GM10266 (cell line): ENCODE results near the gene DNAJB1.
"Not testable (repeated sequence)": the region's sequence is repeated elsewhere in the genome, so short reads cannot be mapped to it uniquely, and the experiment has no call there.

ENCODE experiments used
- DNase-seq: peaks from one replicate; pipeline ENCODE4 v3.0.0; 2012; ENCODE audit errors: extremely low spot score
- CTCF ChIP-seq: IDR thresholded peaks from 2 replicates; pipeline ENCODE4 v1.5.1; 2012; ENCODE audit warnings: mild to moderate bottlenecking, low read depth; ENCODE audit not compliant: control insufficient read depth, insufficient read depth; ENCODE audit errors: missing control alignments

The DNAJB1 gene

GRCh38 chr19:14517840-14518505, at the start of gene DNAJB1:
Gene DNAJB1, minus strand, starts transcription at chr19:14518397. Its CDS starts 48 bp downstream, at chr19:14518349.
- peak; percentile 96 for DNase-seq
- TF ChIP-seq CTCF: no peak

DNA sequence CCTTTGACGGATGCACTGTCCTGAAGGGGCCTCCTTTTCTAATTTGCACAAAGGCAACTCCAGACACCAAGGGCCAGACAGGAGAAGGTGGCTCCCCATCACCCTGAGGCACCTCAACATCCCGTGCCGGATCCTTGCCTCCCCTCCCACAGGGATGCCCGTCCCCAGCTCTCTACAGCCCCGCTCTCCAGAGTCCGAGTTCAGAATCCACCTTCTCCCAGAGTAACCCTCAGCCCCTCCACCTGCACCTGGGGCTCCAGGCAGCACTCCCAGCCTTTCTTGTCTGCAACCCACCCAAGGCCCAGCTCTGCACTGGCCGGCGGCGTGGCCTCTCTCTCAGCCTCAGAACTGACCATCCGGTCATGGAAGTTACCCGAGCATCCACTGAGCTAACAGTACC, 48.9 kb upstream of the DNAJB1 start:
- no peak for TF ChIP-seq CTCF
- no peak for DNase-seq

- no peak for DNase-seq
- no peak for TF ChIP-seq CTCF
Observed at GRCh38 chr19:14566712-14567077, 48.5 kb upstream of the DNAJB1 start.

DNA sequence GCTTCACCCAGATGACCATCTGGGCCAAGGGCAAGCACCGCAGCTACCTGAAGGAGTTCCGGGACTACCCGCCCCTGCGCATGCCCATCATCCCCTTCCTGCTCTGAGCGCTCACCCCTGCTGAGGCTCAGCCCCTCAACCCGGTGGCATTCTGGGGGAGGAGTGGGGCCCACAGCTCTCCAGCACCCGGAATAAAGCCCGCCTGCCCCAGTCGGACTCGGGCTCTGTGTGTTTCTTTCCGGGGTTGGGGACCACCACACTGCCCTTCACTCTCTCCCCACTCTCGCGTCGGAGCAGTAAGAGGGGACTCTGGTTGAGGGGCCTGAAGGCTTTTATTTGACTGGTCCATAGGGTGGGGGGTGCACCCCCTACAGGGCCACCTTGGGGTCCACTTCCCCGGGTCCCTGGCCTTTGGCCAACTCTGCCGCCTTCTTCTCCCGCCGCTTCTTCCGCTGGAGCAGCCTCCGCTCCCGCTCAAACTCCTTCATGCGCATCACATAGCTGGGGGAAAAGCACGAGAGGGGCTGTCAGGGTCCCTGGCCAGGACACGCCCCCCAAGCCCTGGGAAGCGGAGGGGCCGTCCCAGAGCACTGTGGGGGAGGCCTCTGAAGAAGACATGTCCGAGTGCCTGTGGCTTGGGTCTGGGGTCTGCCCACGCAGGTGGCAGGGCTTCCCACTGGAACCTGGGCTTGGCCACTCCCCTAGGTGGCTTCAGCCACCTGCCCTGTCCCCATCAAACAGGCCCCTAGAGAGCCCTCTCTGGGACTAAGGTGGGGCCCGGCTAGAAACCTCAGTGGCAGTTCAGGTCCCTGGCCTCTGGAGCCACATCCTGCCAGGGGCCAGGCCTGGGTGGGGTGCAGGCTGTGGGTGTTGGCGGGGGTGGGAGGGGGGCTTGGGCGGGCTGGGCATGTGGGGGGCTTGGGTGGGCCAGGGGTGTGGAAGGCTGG, 47.8 kb upstream of the DNAJB1 start:
- DNase-seq: no peak
- no peak for TF ChIP-seq CTCF

- no peak for TF ChIP-seq CTCF
- no peak for DNase-seq
Observed at GRCh38 chr19:14565298-14565679, 47.1 kb upstream of the DNAJB1 start.

GRCh38 chr19:14564652-14565297, 46.6 kb upstream of the DNAJB1 start:
- DNase-seq: not testable (repeated sequence)

DNA sequence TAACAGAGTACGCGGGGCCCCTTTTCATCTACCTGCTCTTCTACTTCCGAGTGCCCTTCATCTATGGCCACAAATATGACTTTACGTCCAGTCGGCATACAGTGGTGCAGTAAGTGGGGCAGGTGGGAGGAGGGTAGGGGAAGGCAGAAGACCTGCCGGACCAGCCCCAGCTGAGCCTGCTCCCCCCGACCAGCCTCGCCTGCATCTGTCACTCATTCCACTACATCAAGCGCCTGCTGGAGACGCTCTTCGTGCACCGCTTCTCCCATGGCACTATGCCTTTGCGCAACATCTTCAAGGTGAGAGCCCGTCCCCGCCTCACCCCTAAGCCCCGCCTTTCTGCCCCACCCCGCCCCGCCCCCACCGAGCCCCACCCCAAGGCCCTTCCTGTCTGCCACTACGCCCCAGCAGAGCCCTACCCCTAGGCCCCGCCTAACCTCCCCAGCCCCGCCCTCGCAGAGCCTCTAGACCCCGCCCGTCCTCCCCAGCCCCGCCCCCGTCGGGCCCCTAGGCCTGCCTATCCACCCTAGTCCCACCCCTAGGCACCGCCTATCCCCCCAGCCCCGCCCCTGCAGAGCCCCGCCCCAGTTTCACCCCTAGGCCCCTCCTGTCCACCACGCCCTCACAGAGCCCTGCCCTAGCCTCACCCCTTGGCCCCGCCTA, 45.9 kb upstream of the DNAJB1 start:
- DNase-seq: peak; percentile 81
- no peak for TF ChIP-seq CTCF
